ENCODE results near the gene SLC9A8.
"Not testable (repeated sequence)": the region's sequence is repeated elsewhere in the genome, so short reads cannot be mapped to it uniquely, and the experiment has no call there.

The SLC9A8 gene

DNA sequence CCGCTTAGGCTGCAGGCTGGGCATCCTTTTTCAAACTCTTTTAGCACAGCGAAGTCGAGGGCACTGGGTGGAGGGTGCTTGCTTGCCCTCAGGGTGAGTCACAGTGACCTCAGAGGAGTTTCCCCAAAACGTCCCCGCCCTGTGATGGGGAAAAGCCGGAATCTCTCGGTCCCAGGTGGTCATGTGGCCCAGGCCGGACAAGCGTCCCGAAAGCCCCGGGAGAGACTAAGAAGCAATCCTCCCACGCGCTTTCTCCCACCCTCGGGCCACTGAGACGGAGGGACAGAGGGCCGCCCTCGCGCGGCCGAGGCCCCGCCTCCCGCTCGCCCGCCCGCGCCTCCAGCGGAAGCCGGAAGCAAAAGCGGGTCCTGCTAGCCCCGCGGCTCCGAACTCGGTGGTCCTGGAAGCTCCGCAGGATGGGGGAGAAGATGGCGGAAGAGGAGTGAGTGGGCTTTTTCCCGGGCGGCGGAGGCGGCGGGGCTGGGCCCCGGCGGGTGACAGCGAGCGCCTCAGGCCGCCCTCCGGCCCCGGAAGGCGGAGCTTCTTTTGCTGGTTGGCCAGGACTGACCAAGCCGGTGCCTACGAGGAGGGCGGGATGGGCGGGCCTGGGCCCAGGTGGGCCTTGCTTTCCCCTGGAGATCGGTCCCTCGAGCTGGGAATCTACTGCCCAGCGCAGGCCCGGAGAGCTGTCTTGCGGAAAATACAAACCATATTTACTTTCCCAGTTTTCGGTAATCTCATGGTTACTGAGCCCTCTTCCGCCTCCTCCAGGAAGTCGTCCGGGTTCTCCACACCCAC, at the start of gene SLC9A8:
TSS of gene SLC9A8 (plus strand) at position 322 of the 798 bp plus-strand sequence. CDS start at position 417, 95 bp downstream.
- DNase-seq (ENCODE audit: low read depth, low spot score), result peak; percentile 68

- DNase-seq (ENCODE audit: low read depth, low spot score), result no peak
Measured at GRCh38 chr20:49762940-49763766, 49.5 kb upstream of the SLC9A8 start.

DNA sequence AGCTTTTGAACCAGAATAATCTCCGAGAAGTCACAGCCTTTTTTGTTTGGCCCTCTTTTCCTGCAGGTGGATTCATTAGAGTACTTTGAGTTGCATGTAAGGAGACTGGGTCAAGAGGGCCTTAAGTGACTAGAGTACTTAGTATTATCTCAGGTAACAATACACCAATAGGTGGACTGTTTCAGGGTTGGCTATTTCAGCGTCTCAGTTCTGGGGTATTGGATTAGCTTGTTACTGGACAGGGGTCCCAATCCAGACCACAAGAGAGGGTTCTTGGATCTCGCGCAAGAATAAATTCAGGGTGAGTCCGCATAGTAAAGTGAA, 47.3 kb upstream of the SLC9A8 start:
- DNase-seq (ENCODE audit: low read depth, low spot score), result no peak

- DNase-seq (ENCODE audit: low read depth, low spot score), result no peak
Measured at GRCh38 chr20:49765846-49766541, 46.6 kb upstream of the SLC9A8 start.

GRCh38 chr20:49766979-49767521, 45.6 kb upstream of the SLC9A8 start:
- no peak for DNase-seq (ENCODE audit: low read depth, low spot score)

DNA sequence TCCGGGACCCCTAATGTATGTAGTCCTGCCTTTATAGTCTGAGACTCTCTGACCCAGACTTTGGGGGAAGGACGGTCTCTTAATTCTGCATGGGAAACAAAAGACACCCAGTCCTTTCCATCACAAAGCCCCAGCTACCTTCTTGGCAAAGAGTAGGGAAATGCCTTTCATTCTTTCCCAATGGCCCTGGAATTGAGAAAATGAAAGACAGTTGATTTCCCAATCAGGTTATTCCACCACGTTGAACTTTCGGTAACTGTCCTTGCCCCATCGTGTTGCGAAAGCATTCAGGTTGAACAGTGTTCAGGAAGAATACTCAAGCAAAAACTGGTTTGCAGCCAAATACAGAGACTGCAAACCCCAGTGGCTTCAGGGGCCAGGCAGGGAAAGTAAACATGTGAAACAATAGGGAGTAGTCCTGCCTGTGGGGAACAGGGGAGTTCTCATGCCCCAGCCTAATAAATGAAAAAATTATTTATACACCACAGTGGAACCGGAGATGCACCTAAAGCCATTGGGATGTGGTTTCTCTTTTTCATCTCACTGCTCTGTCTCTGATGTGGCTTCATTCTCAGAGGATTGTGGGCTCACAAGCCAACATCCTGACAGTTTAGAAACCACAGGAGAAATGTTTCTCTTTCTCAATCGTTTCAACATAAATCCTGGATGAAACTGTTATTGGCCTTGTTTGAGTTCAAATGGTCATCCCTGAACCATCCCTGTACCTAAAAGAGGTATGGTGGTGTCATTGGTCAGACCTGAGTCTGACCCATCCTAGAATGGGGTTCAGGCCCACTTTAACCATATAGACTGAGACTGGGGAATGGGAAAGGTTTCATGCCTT, 44.2 kb upstream of the SLC9A8 start:
- no peak for DNase-seq (ENCODE audit: low read depth, low spot score)

- no peak for DNase-seq (ENCODE audit: low read depth, low spot score)
Measured at GRCh38 chr20:49769048-49769581, 43.5 kb upstream of the SLC9A8 start.

DNA sequence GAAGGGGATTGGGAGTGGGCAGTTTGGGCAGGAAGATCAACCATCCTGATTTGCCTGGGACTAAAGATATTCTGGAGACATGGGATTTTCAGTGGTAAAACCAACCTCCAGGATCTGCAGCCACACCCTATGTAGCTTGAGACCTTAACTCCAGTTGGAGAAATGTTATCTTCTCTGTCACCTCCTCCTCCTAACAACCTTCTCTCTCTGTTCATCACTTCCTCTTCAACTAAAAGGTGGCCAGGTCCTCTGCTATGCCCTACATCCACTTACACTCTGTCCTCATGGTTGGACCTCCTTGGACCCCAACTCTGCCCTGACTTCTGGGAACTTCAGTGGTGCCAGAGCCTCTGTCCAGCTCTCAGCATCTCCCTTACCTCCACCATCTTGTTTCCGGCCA, 42.0 kb upstream of the SLC9A8 start:
- DNase-seq (ENCODE audit: low read depth, low spot score), result no peak

- not testable (repeated sequence) for DNase-seq (ENCODE audit: low read depth, low spot score)
Measured at GRCh38 chr20:49774213-49774612, 38.4 kb upstream of the SLC9A8 start.

GRCh38 chr20:49775229-49775693, 37.4 kb upstream of the SLC9A8 start:
- DNase-seq (ENCODE audit: low read depth, low spot score), result no peak

DNA sequence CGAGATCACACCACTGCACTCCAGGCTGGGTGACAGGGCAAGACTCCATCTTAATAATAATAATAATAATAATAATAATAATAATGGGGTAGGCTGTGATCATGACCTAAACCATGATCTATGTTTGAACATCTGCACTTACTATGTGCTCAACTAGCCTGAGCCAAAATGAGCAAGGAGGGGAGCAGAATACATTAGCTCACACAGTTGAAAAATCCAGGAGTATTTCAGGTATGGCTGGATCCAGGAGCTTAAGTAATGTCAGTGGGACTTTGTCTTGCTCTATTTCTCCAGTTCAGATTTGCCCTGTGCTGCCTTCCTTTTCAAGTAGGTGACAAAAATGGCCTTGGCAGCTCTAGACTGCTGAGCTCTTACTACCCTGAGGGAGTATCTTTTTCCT, 32.7 kb upstream of the SLC9A8 start:
- no peak for DNase-seq (ENCODE audit: low read depth, low spot score)

DNA sequence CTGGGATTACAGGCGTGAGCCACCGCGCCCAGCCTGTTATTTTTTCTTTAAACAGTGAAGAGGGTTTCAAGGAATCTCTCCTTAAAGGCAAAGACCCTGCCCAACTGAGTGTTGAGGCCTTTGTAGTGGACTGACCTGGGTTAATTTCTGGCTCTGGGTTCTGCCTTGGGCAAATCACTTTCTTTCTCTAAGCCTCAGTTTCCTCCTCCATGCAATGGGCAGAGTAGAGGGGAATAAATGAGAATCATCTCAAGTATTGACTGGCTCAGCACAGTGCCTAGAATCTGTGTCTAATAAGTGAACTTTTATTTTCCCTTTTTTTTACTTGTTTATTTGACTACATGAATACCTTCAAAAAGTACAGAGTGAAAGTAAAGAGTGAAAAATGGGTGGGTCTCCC, 31.0 kb upstream of the SLC9A8 start:
- DNase-seq (ENCODE audit: low read depth, low spot score), result no peak

DNA sequence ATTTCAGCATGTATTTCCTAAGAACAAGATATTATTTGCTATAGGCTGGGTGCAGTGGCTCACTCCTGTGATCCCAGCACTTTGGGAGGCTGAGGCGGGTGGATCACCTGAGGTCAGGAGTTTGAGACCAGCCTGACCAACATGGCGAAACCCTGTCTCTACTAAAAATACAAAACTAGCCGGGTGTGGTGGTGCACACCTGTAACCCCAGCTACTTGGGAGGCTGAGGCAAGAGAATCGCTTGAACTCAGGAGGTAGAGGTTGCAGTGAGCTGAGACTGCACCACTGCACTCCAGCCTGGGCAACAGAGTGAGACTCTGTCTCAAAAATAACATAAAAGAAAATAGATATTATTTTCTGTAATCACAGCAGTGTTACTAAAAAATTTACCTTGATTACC, 30.2 kb upstream of the SLC9A8 start:
- not testable (repeated sequence) for DNase-seq (ENCODE audit: low read depth, low spot score)

DNA sequence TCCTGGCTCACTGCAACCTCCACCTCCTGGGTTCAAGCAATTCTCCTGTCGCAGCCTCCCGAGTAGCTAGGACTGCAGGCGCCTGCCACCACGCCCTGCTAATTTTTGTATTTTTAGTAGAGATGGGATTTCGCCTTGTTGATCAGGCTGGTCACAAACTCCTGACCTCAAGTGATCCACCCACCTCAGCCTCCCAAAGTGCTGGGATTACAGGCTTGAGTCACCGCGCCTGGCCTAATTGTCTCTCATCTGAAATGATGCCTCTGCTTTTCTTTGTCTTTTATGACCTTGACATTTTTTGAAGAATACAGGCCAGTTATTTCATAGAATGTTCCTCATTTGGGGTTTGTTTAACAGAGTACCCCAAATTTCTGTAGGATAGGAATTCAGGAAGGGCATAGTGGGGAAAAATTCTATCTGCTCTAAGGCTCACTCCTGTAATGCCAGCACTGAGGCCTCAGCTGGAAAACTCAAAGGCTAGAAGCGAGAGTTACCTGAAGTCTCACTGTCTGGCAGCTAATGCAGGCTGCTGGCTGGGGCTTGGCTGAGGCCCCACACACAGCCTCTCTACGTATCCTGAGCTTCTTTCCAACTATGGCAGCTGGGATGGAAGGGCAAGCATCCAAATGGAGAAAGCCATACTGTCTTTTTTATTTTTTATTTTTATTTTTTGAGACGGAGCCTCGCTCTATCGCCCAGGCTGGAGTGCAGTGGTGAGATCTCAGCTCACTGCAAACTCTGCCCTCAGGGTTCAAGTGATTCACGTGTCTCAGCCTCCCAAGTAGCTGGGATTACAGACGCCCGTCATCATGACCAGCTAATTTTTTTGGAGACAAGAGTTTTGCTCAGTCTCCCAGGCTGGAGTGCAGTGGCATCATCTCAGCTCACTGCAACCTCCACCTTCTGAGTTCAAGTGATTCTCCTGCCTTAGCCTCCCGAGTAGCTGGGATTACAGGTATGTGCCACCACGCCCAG, 29.3 kb upstream of the SLC9A8 start:
- DNase-seq (ENCODE audit: low read depth, low spot score), result not testable (repeated sequence)

GRCh38 chr20:49784291-49784690, 28.3 kb upstream of the SLC9A8 start:
- no peak for DNase-seq (ENCODE audit: low read depth, low spot score)

GRCh38 chr20:49785149-49785851, 27.3 kb upstream of the SLC9A8 start:
- DNase-seq (ENCODE audit: low read depth, low spot score), result no peak

GRCh38 chr20:49785852-49786175, 26.8 kb upstream of the SLC9A8 start:
- DNase-seq (ENCODE audit: low read depth, low spot score), result no peak

- DNase-seq (ENCODE audit: low read depth, low spot score), result no peak
Measured at GRCh38 chr20:49786196-49786595, 26.4 kb upstream of the SLC9A8 start.
